GM18526 (cell line): ENCODE measurements around the gene GRIK3.

Experiments
- POLR2A ChIP-seq: IDR thresholded peaks from 3 replicates; pipeline ENCODE4 v1.6.1; 2011; ENCODE audit not compliant: insufficient read length; ENCODE audit errors: extremely low read depth

Gene GRIK3

GRCh38 chr1:37034121-37035013 lies at the start of gene GRIK3:
GRIK3 (minus strand) TSS chr1:37034515; CDS start chr1:37034108, 407 bp downstream.
- TF ChIP-seq POLR2A: no peak

- TF ChIP-seq POLR2A: no peak
These were observed 49.7 kb upstream of the GRIK3 start for GRCh38 chr1:37084013-37084412.

- no peak for TF ChIP-seq POLR2A
These were observed 49.3 kb upstream of the GRIK3 start for GRCh38 chr1:37083603-37084002.

GRCh38 chr1:37078866-37079265 lies 44.6 kb upstream of the GRIK3 start:
- TF ChIP-seq POLR2A: no peak

- no peak for TF ChIP-seq POLR2A
These were observed 41.9 kb upstream of the GRIK3 start for GRCh38 chr1:37076168-37076567.

- TF ChIP-seq POLR2A: no peak
These were observed 39.6 kb upstream of the GRIK3 start for GRCh38 chr1:37073854-37074379.

- no peak for TF ChIP-seq POLR2A
These were observed 39.0 kb upstream of the GRIK3 start for GRCh38 chr1:37073152-37073853.

GRCh38 chr1:37071829-37072228 lies 37.5 kb upstream of the GRIK3 start:
- TF ChIP-seq POLR2A: no peak

GRCh38 chr1:37070126-37070525 lies 35.8 kb upstream of the GRIK3 start:
- no peak for TF ChIP-seq POLR2A

- TF ChIP-seq POLR2A: no peak
These were observed 35.1 kb upstream of the GRIK3 start for GRCh38 chr1:37069406-37069805.

GRCh38 chr1:37068897-37069296 lies 34.6 kb upstream of the GRIK3 start:
- no peak for TF ChIP-seq POLR2A

- no peak for TF ChIP-seq POLR2A
These were observed 33.9 kb upstream of the GRIK3 start for GRCh38 chr1:37068260-37068659.

- no peak for TF ChIP-seq POLR2A
These were observed 29.7 kb upstream of the GRIK3 start for GRCh38 chr1:37064039-37064438.

GRCh38 chr1:37059346-37059745 lies 25.0 kb upstream of the GRIK3 start:
- TF ChIP-seq POLR2A: no peak

GRCh38 chr1:37058424-37058988 lies 24.2 kb upstream of the GRIK3 start:
- TF ChIP-seq POLR2A: no peak

- no peak for TF ChIP-seq POLR2A
These were observed 22.0 kb upstream of the GRIK3 start for GRCh38 chr1:37056325-37056724.
